Mucosa of stomach (tissue), 1 donor: Measurements from ENCODE around the gene NLRP6.
"Not testable (repeated sequence)": the region's sequence is repeated elsewhere in the genome, so short reads cannot be mapped to it uniquely, and the experiment has no call there.

Source experiments
- H3K27me3 ChIP-seq: one replicate; pipeline ENCODE4 v1.7.0; 2013; ENCODE audit warnings: mild to moderate bottlenecking, low read length; ENCODE audit not compliant: control insufficient read depth, insufficient read depth
- H3K36me3 ChIP-seq: one replicate; pipeline ENCODE4 v1.7.0; 2013; ENCODE audit warnings: low read length; ENCODE audit not compliant: control insufficient read depth, insufficient read depth
- H3K4me1 ChIP-seq: one replicate; pipeline ENCODE4 v1.7.0; 2013; ENCODE audit warnings: mild to moderate bottlenecking, low read length; ENCODE audit not compliant: control insufficient read depth, insufficient read depth
- H3K4me3 ChIP-seq: one replicate; pipeline ENCODE4 v1.7.0; 2013; ENCODE audit warnings: low read length
- H3K9ac ChIP-seq: one replicate; pipeline ENCODE4 v1.7.0; 2013; ENCODE audit warnings: mild to moderate bottlenecking, low read length, moderate library complexity
- H3K9me3 ChIP-seq: one replicate; pipeline ENCODE4 v1.7.0; 2013; ENCODE audit warnings: mild to moderate bottlenecking, low read length, moderate library complexity; ENCODE audit not compliant: control insufficient read depth
- donor health status: Pancreatic carcinoma.

Gene NLRP6

DNA sequence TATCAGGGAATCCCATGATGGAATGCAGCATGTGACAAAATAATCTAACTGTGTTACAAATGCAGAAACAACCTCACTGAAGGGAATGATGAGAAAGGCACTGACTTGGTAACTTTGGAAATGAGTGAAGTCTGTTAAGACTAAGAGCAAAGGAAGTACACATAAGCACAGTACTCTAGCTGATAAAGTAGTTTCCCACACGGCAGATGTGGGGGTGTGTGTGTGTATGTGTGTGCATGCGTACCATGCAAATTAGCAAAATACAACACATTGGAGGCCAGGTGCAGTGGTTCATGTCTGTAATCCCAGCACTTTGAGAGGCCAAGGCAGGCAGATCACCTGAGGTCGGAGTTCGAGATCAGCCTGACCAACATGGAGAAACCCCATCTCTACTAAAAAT is 16.6 kb upstream of the NLRP6 start:
- Histone ChIP-seq H3K9me3 (no peaks in the 10 kb centered on the region), H3K4me1 (no peaks in the 10 kb centered on the region), H3K9ac (no peak overlapping the region)

DNA sequence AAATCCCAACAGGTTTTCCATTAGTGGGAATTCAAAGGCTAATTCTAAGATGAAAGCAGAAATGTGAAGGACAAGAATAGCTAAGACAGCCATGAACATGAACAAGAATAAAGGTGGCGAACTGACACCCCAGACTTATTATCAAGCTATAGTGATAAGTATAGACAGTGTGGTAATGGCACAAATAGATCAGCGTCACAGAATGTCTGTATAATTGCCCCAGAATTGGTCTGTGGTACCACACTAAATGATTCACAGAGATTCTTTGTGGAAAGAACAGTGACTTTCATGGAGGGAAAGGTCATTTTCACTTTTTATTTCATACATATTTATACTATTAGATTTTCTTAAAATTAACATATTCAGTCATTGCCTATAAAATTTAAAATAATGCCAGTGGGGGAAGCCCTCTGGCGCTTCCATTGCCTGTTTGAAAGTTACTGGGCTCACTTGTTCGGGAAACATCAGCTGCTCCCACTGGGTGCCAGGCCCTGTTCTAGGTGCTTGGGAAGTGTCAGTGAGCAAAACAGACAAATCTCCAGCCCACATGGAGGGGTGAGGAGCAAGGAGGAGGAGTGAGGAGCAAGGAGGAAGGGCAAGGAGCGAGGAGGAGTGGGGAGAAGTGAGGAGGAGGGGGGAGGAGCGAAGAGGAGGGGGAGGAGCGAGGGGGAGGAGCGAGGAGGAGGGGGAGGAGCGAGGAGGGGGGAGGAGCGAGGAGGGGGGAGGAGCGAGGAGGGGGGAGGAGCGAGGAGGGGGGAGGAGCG is 11.3 kb upstream of the NLRP6 start:
- H3K4me1 ChIP-seq, result peaks cover 3% of the 10 kb centered on the region
- H3K27me3 ChIP-seq, result no peaks in the 10 kb centered on the region
- no peak overlapping the region for H3K4me3 ChIP-seq
- no peaks in the 10 kb centered on the region for H3K36me3 ChIP-seq
- H3K9me3 ChIP-seq, result no peaks in the 10 kb centered on the region
- no peak overlapping the region for H3K9ac ChIP-seq

More for the DNA sequence above, 16.6 kb upstream of the NLRP6 start:
- no peaks in the 10 kb centered on the region for H3K27me3 ChIP-seq
- H3K4me3 ChIP-seq, result no peak overlapping the region
- no peaks in the 10 kb centered on the region for H3K36me3 ChIP-seq

DNA sequence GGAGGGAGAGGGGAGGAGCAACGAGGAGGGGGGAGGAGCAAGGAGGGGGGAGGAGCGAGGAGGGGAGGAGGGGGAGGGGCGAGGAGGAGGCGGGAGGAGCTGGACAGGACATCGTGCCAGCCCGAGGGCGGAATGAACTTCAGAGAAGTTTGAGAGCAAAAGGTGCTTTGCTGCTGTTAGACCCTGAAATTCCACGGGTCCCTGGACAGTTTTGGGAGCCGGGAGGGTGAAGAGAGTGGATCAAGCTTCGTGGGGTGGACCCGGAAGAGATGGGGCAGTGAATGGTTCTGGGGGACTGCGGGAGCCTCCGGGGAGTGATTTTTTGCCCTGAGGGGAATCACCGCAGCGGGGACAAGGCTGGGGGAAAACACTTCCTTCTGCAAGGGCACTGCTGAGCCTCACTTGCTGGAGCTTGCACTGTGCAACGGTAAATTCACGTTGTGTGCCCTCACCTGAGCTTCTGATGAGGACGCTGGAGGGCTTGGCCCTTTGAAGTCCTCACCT is 10.7 kb upstream of the NLRP6 start:
- Histone ChIP-seq H3K4me1 (peaks cover 3% of the 10 kb centered on the region), H3K27me3 (no peaks in the 10 kb centered on the region), H3K9me3 (no peaks in the 10 kb centered on the region), H3K36me3 (no peaks in the 10 kb centered on the region), H3K4me3 (no peak overlapping the region), H3K9ac (no peak overlapping the region)

DNA sequence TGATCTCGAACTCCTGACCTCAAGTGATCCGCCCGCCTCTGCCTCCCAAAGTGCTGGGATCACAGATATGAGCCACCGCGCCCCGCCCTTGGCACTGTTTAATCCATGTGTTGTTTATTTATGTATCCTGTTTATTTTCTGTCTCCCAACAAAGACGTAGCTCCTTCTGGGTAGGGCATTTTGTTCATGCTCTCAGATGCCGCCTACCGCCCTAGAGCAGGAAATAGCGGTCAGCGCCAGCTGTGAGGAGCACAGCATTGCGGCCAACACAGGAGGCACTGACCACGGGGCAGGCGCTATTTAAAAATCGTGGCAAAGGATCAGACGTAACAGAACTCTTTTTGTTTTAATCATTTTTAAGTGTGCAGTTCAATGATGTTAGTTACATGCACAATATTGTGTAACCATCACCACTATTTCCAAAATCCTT is 9.5 kb upstream of the NLRP6 start:
- not testable (repeated sequence) for H3K9me3 ChIP-seq, H3K4me1 ChIP-seq, H3K27me3 ChIP-seq, H3K9ac ChIP-seq, H3K4me3 ChIP-seq, H3K36me3 ChIP-seq

DNA sequence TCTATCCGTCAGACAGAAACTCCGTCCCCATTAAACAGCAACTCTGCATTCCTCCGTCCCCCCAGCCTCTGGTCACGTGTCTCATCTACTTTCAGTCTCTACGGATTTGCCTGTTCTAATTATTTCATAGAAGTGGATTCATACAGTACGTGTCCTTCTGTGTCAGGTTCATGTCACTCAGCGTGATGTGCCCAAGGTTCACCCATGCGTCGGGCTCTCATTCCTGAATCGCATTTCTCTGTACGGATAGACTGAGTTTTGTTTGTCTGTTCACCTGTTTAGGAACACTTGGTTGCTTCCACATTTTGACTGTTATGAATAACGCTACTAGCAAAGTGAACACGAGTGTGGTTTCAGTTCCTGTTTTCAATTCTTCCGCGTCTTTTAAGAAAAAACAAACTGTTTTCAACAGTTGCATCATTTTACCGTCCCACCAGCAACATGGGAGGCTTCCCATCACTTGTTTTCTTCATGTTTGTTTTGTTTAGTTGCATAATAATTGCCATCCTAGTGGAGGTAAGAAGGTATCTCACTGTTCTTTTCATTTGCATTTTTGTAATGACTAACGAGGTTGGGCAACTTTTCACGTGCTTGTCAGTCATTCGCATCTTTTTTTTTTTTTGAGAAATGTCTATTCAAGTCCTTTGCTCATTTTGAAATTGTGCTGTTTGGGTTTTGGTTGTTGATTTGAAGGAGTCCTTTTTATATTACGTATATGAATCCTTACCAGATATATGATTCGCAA is 8.9 kb upstream of the NLRP6 start:
- Histone ChIP-seq H3K9ac (no peak overlapping the region), H3K9me3 (no peaks in the 10 kb centered on the region), H3K36me3 (no peaks in the 10 kb centered on the region), H3K4me1 (peaks cover 3% of the 10 kb centered on the region), H3K4me3 (no peak overlapping the region), H3K27me3 (peaks cover 6% of the 10 kb centered on the region)

DNA sequence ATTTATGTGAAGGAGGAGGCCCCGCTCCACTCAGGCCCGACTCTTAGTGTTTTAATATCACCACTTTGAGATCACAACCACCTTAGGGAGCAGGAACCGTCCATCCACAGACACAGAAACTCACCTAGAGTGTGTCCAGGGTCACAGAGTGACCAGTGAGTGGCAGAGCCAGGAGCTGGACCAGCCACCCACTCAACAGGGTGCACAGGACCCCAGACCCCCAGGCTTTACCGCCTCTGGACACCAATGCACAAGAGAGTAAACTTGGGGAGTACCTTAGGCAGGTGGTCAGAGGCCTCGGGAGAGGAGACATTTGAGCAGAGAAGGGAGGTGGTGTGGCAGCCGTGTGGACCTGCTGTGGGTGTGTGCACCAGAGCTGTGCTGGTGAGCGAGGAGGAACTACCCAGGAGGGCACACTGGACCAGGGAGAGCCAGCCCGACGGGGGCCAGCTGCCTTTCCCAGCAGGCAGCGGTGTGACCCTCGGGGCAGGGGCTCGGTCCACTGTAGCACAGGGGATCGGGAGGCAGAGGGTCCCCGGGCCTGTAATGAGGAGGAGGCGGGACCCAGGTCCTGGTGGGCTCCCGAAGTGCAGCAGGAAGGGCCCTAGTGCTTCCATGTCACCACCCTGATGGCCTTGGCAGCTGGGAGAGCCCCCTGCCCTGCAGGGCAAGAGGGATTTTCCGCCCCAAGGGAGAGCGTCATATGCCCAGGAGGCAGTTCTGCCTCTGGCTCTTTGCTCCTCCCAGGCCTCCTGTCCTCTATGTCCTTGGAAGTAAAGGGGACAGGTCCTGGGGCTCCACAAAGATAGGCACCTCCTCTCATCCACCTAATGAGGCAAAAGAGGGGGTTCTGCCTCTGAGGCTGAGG is 7.5 kb upstream of the NLRP6 start:
- H3K36me3 ChIP-seq, result no peaks in the 10 kb centered on the region
- peaks cover 3% of the 10 kb centered on the region for H3K4me1 ChIP-seq
- peaks cover 6% of the 10 kb centered on the region for H3K27me3 ChIP-seq
- H3K9me3 ChIP-seq, result no peaks in the 10 kb centered on the region
- no peak overlapping the region for H3K4me3 ChIP-seq
- no peak overlapping the region for H3K9ac ChIP-seq

DNA sequence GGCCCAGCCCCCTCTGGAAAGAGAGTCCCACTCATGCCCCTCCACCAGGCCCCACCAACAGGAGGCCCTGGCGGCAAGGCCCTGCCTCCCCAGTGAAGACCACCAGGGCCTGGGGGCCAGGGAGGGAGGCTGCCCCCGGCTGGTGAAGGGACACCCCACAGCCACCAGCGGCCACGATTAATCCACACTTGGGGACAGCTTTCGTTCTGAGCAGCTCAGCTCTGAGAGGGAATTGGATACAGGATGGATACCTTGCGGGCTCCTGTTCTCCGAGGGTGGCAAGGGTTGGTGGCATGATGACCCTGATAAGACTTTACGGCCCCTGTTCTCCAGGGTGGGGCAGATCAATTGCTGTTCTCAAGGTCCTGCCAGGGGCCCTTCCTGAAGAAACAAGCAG is 6.9 kb upstream of the NLRP6 start:
- peaks cover 6% of the 10 kb centered on the region for H3K27me3 ChIP-seq
- H3K9me3 ChIP-seq, result no peaks in the 10 kb centered on the region
- no peak overlapping the region for H3K9ac ChIP-seq
- H3K4me3 ChIP-seq, result no peak overlapping the region
- no peaks in the 10 kb centered on the region for H3K36me3 ChIP-seq
- H3K4me1 ChIP-seq, result peaks cover 3% of the 10 kb centered on the region

DNA sequence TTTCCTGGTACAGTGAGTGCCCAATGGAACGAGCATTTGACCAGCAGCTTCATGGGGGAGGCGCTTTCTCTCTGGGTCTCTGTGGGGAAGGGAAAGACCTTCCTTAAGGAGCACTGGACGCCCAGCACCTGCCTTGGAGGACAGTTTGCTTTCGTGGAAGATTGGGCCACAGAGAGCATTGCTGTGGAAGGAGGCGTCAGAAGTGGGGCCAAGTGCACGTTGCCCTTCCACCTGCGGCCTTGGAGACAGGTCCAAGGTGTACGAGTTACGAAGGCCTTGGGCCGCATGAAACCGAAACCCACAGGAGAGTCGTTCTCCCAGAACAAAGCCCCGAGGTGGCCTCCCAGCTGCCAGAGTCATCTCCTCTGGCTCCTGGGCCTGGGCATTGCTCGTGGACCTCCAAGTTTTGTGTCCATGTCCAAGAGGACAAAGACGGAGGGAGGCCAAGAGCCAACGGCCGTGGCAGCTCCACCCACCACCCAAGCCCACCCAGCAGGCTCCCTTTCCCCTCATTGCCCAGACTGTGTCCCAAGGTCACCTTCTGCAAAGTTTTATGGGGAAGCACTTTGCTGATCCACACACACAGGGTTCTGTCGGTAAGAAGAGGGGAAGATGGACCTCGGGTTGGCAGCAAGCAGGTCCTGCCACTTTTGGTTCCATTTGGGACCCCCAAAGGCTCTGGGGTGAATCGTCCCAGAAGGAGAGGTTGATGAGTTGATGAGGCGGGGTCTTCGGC is 5.8 kb upstream of the NLRP6 start:
- Histone ChIP-seq H3K27me3 (peaks cover 6% of the 10 kb centered on the region), H3K36me3 (no peaks in the 10 kb centered on the region), H3K4me3 (no peak overlapping the region), H3K9me3 (no peaks in the 10 kb centered on the region), H3K4me1 (peaks cover 3% of the 10 kb centered on the region), H3K9ac (no peak overlapping the region)

DNA sequence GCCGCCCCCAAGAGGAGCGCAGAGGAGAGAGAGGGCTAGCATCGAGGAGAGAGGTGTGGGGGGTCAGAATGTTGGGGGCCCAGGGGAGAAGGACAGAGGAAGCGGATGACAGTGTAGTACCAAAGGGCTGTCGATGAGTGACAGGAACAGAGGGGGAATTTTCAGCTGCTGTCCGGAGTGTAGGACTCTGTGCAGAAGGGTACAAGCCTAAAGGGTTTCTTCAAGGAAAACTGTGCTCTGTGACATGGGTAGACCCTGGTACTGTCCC is 5.3 kb upstream of the NLRP6 start:
- Histone ChIP-seq H3K9ac (no peak overlapping the region), H3K36me3 (no peaks in the 10 kb centered on the region), H3K27me3 (peaks cover 9% of the 10 kb centered on the region)

DNA sequence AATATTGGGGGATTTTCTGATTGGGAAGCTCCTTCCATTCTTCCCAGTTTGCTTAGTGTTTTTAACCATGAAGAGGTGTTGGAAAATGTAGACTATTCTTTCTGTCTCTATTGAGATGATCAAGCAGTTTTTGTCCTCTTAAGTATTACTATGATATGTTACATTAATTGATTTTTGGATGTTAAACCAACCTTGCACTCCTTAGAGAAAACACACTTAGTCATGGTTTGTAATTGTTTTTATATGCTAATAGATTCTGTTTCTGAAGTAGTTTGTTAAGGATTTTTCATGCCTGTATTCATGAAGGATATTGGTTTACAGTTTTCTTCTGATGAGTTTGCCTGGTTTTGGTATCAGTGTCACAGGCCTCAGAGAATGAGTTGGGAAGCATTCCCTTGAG is 2.0 kb upstream of the NLRP6 start:
- Histone ChIP-seq H3K9me3 (no peaks in the 10 kb centered on the region), H3K4me1 (peaks cover 15% of the 10 kb centered on the region), H3K9ac (no peak overlapping the region), H3K36me3 (no peaks in the 10 kb centered on the region), H3K4me3 (no peak overlapping the region), H3K27me3 (peaks cover 43% of the 10 kb centered on the region)

More for the DNA sequence above, 5.3 kb upstream of the NLRP6 start:
- H3K9me3 ChIP-seq, result no peaks in the 10 kb centered on the region
- peaks cover 3% of the 10 kb centered on the region for H3K4me1 ChIP-seq
- H3K4me3 ChIP-seq, result no peak overlapping the region

DNA sequence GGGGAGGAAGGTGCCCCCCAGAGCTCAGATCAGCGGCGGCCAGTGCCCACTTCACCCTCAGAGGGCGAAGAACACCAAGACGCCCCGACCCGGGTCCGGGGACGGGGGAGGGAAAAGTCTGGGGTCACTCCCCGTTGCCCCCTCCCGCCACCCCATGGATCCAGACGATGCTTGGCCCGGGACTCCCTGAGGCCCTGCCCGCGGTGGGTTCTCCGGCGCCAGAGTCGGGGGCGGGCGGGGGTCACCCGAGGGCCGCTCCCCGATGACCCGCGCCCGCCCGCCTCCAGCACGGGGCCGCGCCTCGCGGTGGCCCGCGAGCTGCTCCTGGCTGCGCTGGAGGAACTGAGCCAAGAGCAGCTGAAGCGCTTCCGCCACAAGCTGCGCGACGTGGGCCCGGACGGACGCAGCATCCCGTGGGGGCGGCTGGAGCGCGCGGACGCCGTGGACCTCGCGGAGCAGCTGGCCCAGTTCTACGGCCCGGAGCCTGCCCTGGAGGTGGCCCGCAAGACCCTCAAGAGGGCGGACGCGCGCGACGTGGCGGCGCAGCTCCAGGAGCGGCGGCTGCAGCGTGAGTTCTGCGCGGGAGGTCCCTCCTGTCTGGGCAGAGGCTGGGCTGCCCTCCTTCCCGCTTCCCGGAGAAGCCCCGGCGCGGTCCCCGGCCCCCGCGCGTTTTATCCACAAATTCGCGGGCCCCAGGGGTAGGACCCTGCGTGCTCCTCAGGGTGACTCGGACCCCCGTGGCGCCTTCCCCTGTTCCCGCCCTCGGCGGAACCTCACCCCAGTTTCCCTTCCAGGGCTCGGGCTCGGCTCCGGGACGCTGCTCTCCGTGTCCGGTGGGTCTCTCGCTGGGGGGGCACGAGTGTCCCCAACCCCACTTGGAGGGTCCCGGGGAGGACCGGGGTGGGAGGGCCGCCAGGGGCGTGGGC is 1.1 kb downstream of the NLRP6 start:
- no peak overlapping the region for H3K4me3 ChIP-seq
- H3K27me3 ChIP-seq, result peaks cover 62% of the 10 kb centered on the region
- H3K9me3 ChIP-seq, result no peaks in the 10 kb centered on the region
- no peaks in the 10 kb centered on the region for H3K36me3 ChIP-seq
- H3K4me1 ChIP-seq, result peaks cover 15% of the 10 kb centered on the region
- H3K9ac ChIP-seq, result no peak overlapping the region
